ENCODE results near the gene TXNDC15. TPM values are rescaled to one million over a fixed set of nuclear protein-coding genes. Genes with fewer than 3 reads are reported as not detected.

Gene TXNDC15
- polyA plus RNA-seq, 1 of the 3 experiments (the other 2 are of a cell fraction) = 112 TPM

GRCh38 chr5:134873987-134874830, at the start of gene TXNDC15 (continued):
- TF ChIP-seq USF2 (IDR thresholded peaks at IDR 0.05; ENCODE audit: borderline replicate concordance, low read depth, low read length) = no peak
- TF ChIP-seq POLR2AphosphoS5 (IDR thresholded peaks at IDR 0.05; ENCODE audit: low read depth, low read length) = peak; percentile 91
- 0 out of 2 replicates have a peak, but pooled peaks have one; percentile 34 for TF ChIP-seq FOXJ3 (CRISPR knock-in tag; IDR thresholded peaks at IDR 0.05)

DNA sequence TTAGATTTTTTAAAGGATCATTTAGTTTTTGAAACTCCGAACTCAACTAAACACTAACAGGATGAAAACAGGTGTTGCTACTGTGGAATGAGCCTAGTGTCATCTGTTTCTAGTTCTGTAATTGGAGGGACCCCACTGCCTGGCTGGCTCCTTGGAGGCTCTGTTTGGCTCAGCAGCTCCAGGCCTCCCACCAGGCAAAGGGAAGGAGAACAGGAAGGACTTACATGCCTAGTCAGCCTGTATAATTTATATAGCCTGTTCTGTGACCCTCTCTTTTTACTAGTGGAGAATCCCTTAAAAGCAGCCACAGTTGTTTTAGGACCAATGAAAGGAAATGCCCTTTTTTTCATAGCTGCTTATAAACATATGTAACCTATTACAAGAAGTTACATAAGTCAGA, 49.5 kb upstream of the TXNDC15 start:
- H3K4me3 ChIP-seq (ENCODE audit: low read depth in 2 of 2, low read length in 1 of 2) = no peak overlapping the region
- no peak overlapping the region for H3K4me2 ChIP-seq
- H3K9ac ChIP-seq = no peak overlapping the region
- H3K27ac ChIP-seq (ENCODE audit: low read depth in 2 of 2, low read length in 1 of 2) = no peak overlapping the region
- CTCF ChIA-PET = interaction anchor here (1.4 kb wide), 1 partner anchor 80 kb away, joined by 3 read pairs; the partner anchor contains the start of gene PCBD2
- no peaks in the 10 kb centered on the region for H3K27me3 ChIP-seq (ENCODE audit: insufficient read depth)
- no peak overlapping the region for H2AFZ ChIP-seq (ENCODE audit: low read depth)
- no peaks in the 10 kb centered on the region for H3K79me2 ChIP-seq (ENCODE audit: insufficient read depth)
- H3K4me1 ChIP-seq (ENCODE audit: control insufficient read depth in 1 of 2, insufficient read depth in 2 of 2, low read depth in 1 of 2, low read length in 1 of 2) = peaks cover 0 to 9% of the 10 kb centered on the region in 2 experiments; a peak in 1 of 4 replicates
- H3F3A ChIP-seq (replicated peaks; ENCODE audit: insufficient read depth) = peaks cover 5% of the 10 kb centered on the region
- TF ChIP-seq TAF1 (IDR thresholded peaks at IDR 0.05; ENCODE audit: borderline replicate concordance, low read depth, low read length) = no peak
- no peak for TF ChIP-seq NFIC (IDR thresholded peaks at IDR 0.05; ENCODE audit: borderline replicate concordance)
- TF ChIP-seq, protein P1, sequence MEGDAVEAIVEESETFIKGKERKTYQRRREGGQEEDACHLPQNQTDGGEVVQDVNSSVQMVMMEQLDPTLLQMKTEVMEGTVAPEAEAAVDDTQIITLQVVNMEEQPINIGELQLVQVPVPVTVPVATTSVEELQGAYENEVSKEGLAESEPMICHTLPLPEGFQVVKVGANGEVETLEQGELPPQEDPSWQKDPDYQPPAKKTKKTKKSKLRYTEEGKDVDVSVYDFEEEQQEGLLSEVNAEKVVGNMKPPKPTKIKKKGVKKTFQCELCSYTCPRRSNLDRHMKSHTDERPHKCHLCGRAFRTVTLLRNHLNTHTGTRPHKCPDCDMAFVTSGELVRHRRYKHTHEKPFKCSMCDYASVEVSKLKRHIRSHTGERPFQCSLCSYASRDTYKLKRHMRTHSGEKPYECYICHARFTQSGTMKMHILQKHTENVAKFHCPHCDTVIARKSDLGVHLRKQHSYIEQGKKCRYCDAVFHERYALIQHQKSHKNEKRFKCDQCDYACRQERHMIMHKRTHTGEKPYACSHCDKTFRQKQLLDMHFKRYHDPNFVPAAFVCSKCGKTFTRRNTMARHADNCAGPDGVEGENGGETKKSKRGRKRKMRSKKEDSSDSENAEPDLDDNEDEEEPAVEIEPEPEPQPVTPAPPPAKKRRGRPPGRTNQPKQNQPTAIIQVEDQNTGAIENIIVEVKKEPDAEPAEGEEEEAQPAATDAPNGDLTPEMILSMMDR (IDR thresholded peaks at IDR 0.05) = no peak
- TF ChIP-seq EP300 (IDR thresholded peaks at IDR 0.05; ENCODE audit: borderline replicate concordance in 1 of 2, low read depth in 1 of 2, low read length in 1 of 2) = no peak
- TF ChIP-seq EZH2phosphoT487 (IDR thresholded peaks at IDR 0.05; ENCODE audit: borderline replicate concordance, low read depth) = no peak
- no peak for TF ChIP-seq ZBTB33 (IDR thresholded peaks at IDR 0.05; ENCODE audit: borderline replicate concordance, low read depth)
- no peak for TF ChIP-seq RXRA (IDR thresholded peaks at IDR 0.05; ENCODE audit: borderline replicate concordance, low read depth)
- TF ChIP-seq SIN3A (IDR thresholded peaks at IDR 0.05; ENCODE audit: borderline replicate concordance, low read depth, low read length) = no peak
- TF ChIP-seq, protein P2, sequence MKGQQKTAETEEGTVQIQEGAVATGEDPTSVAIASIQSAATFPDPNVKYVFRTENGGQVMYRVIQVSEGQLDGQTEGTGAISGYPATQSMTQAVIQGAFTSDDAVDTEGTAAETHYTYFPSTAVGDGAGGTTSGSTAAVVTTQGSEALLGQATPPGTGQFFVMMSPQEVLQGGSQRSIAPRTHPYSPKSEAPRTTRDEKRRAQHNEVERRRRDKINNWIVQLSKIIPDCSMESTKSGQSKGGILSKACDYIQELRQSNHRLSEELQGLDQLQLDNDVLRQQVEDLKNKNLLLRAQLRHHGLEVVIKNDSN (IDR thresholded peaks at IDR 0.05; ENCODE audit: borderline replicate concordance, low read depth) = no peak
- no peak for TF ChIP-seq TCF12 (IDR thresholded peaks at IDR 0.05)
- no peak for TF ChIP-seq FOXJ3 (CRISPR knock-in tag; IDR thresholded peaks at IDR 0.05)
- TF ChIP-seq, protein P3, sequence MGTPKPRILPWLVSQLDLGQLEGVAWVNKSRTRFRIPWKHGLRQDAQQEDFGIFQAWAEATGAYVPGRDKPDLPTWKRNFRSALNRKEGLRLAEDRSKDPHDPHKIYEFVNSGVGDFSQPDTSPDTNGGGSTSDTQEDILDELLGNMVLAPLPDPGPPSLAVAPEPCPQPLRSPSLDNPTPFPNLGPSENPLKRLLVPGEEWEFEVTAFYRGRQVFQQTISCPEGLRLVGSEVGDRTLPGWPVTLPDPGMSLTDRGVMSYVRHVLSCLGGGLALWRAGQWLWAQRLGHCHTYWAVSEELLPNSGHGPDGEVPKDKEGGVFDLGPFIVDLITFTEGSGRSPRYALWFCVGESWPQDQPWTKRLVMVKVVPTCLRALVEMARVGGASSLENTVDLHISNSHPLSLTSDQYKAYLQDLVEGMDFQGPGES (IDR thresholded peaks at IDR 0.05; ENCODE audit: low read depth, low read length) = no peak
- no peak for TF ChIP-seq MXI1 (IDR thresholded peaks at IDR 0.05; ENCODE audit: low read depth, low read length)
- POLR2A ChIA-PET = interaction anchor here (1.1 kb wide), 1 partner anchor 43 kb away, joined by 3 read pairs; no protein-coding TSS in a partner anchor
- no peak for DNase-seq
- H3K9me3 ChIP-seq = no peaks in the 10 kb centered on the region
- no peaks in the 10 kb centered on the region for H3K9me2 ChIP-seq
- H3K36me3 ChIP-seq (replicated peaks in 1 of 2; ENCODE audit: control insufficient read depth in 1 of 2, insufficient read depth in 2 of 2, low read length in 1 of 2) = peaks cover 68 to 88% of the 10 kb centered on the region in 2 experiments
- no peaks in the 10 kb centered on the region for H4K20me1 ChIP-seq (ENCODE audit: insufficient read depth)
- WGBS (ENCODE audit: low lambda C conversion rate) = 97% methylated on average over 1 of the region's 1 CpG

Data from SK-N-SH (cell line).